ENCODE data around the gene TSKS. TPM values are rescaled to one million over a fixed set of nuclear protein-coding genes. Genes with fewer than 3 reads are reported as not detected.
A peak's percentile ranks its signal among the peaks of the same experiment; 100 is the strongest.

The TSKS gene
- total RNA-seq, 4 donors from 2014 or later = 0.57 TPM; not detected in 3

- H3K4me1 ChIP-seq = peaks cover 13 to 32% (median 22%) of the 10 kb centered on the region in 4 donors
- peaks cover 50 to 97% (median 94%) of the 10 kb centered on the region in 4 donors for H3K36me3 ChIP-seq
- no peaks in the 10 kb centered on the region for H3K27me3 ChIP-seq
- H3K4me3 ChIP-seq = peak overlapping the region; percentile 43 to 58 (median 52)
- intact Hi-C loops (cut with DNase I) = loop anchor here (5.0 kb wide), 1 partner anchor 34 kb away; the partner anchor contains the start of gene AP2A1
- TF ChIP-seq POLR2AphosphoS5 (IDR thresholded peaks at IDR 0.05) = no peak
- TF ChIP-seq EP300 (IDR thresholded peaks at IDR 0.05) = no peak
- no peak for TF ChIP-seq POLR2A (IDR thresholded peaks at IDR 0.05; ENCODE audit: low read depth)
- no peak for TF ChIP-seq CTCF (IDR thresholded peaks at IDR 0.05)
- H3K9me3 ChIP-seq = no peaks in the 10 kb centered on the region
- peak overlapping the region; percentile 61 to 76 (median 70) for H3K27ac ChIP-seq (replicated peaks in 1 of 4)
- WGBS = 68% methylated on average over 20 of the region's 32 CpGs
- DNase-seq (ENCODE audit: extremely low spot score) = no peak
Observed at GRCh38 chr19:49801401-49801888, 38.3 kb upstream of the TSKS start.

GRCh38 chr19:49800771-49801170, 37.7 kb upstream of the TSKS start:
- intact Hi-C loops (cut with DNase I) = loop anchor here (5.0 kb wide), 1 partner anchor 33 kb away; the partner anchor contains the start of gene AP2A1
- no peak overlapping the region for H3K27ac ChIP-seq (replicated peaks in 1 of 4)
- 94% methylated on average over 10 of the region's 10 CpGs for WGBS
- H3K4me3 ChIP-seq = no peak overlapping the region
- no peaks in the 10 kb centered on the region for H3K9me3 ChIP-seq
- no peak for DNase-seq (ENCODE audit: extremely low spot score)
- no peaks in the 10 kb centered on the region for H3K27me3 ChIP-seq
- H3K4me1 ChIP-seq = peaks cover 13 to 32% (median 22%) of the 10 kb centered on the region in 4 donors
- peaks cover 53 to 98% (median 94%) of the 10 kb centered on the region in 4 donors for H3K36me3 ChIP-seq
- TF ChIP-seq POLR2A (IDR thresholded peaks at IDR 0.05; ENCODE audit: low read depth) (no peak), EP300 (IDR thresholded peaks at IDR 0.05) (no peak), CTCF (IDR thresholded peaks at IDR 0.05) (no peak), POLR2AphosphoS5 (IDR thresholded peaks at IDR 0.05) (no peak)

- Histone ChIP-seq H3K27me3 (no peaks in the 10 kb centered on the region), H3K36me3 (peaks cover 61 to 98% (median 94%) of the 10 kb centered on the region in 4 donors), H3K4me3 (no peak overlapping the region), H3K9me3 (no peaks in the 10 kb centered on the region), H3K4me1 (peaks cover 13 to 25% (median 22%) of the 10 kb centered on the region in 4 donors), H3K27ac (replicated peaks in 1 of 4) (no peak overlapping the region)
- peak in 1 of 3 experiments; percentile 17 for TF ChIP-seq CTCF (IDR thresholded peaks at IDR 0.05)
- no peak for TF ChIP-seq EP300 (IDR thresholded peaks at IDR 0.05)
- no peak for TF ChIP-seq POLR2AphosphoS5 (IDR thresholded peaks at IDR 0.05)
- 86% methylated on average over 13 of the region's 25 CpGs for WGBS
- intact Hi-C loops (cut with DNase I) = loop anchor here (5.0 kb wide), 1 partner anchor 33 kb away; the partner anchor contains the start of gene AP2A1
- no peak for DNase-seq (ENCODE audit: extremely low spot score)
Observed at GRCh38 chr19:49799798-49800376, 36.8 kb upstream of the TSKS start.

GRCh38 chr19:49799271-49799797, 36.2 kb upstream of the TSKS start:
- no peaks in the 10 kb centered on the region for H3K27me3 ChIP-seq
- TF ChIP-seq POLR2A (IDR thresholded peaks at IDR 0.05; ENCODE audit: low read depth) = no peak
- no peak for TF ChIP-seq EP300 (IDR thresholded peaks at IDR 0.05)
- TF ChIP-seq CTCF (IDR thresholded peaks at IDR 0.05) = no peak
- no peak for TF ChIP-seq POLR2AphosphoS5 (IDR thresholded peaks at IDR 0.05)
- WGBS = 91% methylated on average over 23 of the region's 28 CpGs
- DNase-seq (ENCODE audit: extremely low spot score) = no peak
- H3K9me3 ChIP-seq = no peaks in the 10 kb centered on the region
- no peak overlapping the region for H3K4me3 ChIP-seq
- no peak overlapping the region for H3K27ac ChIP-seq (replicated peaks in 1 of 4)
- intact Hi-C loops (cut with DNase I) = no loop called here
- peaks cover 66 to 98% (median 95%) of the 10 kb centered on the region in 4 donors for H3K36me3 ChIP-seq
- peaks cover 13 to 25% (median 22%) of the 10 kb centered on the region in 4 donors for H3K4me1 ChIP-seq
